Thyroid gland (tissue), 4 donors: Measurements from ENCODE around the gene FUNDC2. TPM values are rescaled to one million over a fixed set of nuclear protein-coding genes. Genes with fewer than 3 reads are reported as not detected.
"Not testable (repeated sequence)": the region's sequence is repeated elsewhere in the genome, so short reads cannot be mapped to it uniquely, and the experiment has no call there.

Source experiments
- DNase-seq, 2 donors: peaks; one replicate each; pipeline ENCODE4 v3.0.0-alpha.2; 2019
- H3K27ac ChIP-seq, 3 donors: fragments of 200-600 bp; sonication (generic); 1 replicate in 2 of 3; 2 replicates in 1 of 3; pipeline ENCODE4 v1.5.1; 2016 to 2019; ENCODE audit warnings: mild to moderate bottlenecking in 1 of 3, moderate library complexity in 1 of 3
- H3K27me3 ChIP-seq: fragments of 200-600 bp; sonication (generic); one replicate; pipeline ENCODE4 v1.5.1; 2019
- H3K36me3 ChIP-seq, 2 donors: fragments of 200-600 bp; sonication (generic); one replicate each; pipeline ENCODE4 v1.5.1; 2016 to 2019
- H3K4me1 ChIP-seq, 2 donors: fragments of 200-600 bp; sonication (generic); one replicate each; pipeline ENCODE4 v1.5.1; 2017 to 2019
- H3K4me3 ChIP-seq, 3 donors: fragments of 200-600 bp; sonication (generic); replicated peaks in 1 of 3; 1 replicate in 2 of 3; 2 replicates in 1 of 3; pipeline ENCODE4 v1.5.1; 2016; ENCODE audit warnings: mild to moderate bottlenecking in 1 of 3
- H3K9me3 ChIP-seq: fragments of 200-600 bp; sonication (generic); one replicate; pipeline ENCODE4 v1.5.1; 2017
- CTCF ChIP-seq, 6 experiments: fragments of 200-600 bp in 3 of 6; fragments of 450-650 bp in 3 of 6; sonication (generic) in 3 of 6; IDR thresholded peaks; one replicate each; pipeline ENCODE4 v1.5.1; 2016 to 2019; ENCODE audit warnings: antibody characterized with exemption in 6 of 6, mild to moderate bottlenecking in 2 of 6, inconsistent platforms in 1 of 6, moderate library complexity in 1 of 6
- POLR2A ChIP-seq, 2 donors: fragments of 450-650 bp; IDR thresholded peaks; one replicate each; pipeline ENCODE4 v1.6.1; 2017; ENCODE audit warnings: antibody characterized with exemption in 2 of 2, mild to moderate bottlenecking in 2 of 2, moderate library complexity in 1 of 2
- WGBS, 2 donors: methylation state at CpG; one replicate each; pipeline ENCODE4 v1.1.5; 2017; 5-methylcytosine and 5-hydroxymethylcytosine counted together
- intact Hi-C: fragments of 100-400 bp; cut with DNase I; formaldehyde crosslinking; loops from one replicate; pipeline ENCODE4 v1.15.1; 2023
- total RNA-seq, 4 donors: library from RNA; depleted of rRNA; stranded (reverse); fragments of >200 nt; gene quantifications; one replicate each; pipeline ENCODE4 v1.2.3, GENCODE V29; 2016

Gene FUNDC2
- total RNA-seq, 4 donors from 2014 or later, result 50.7 to 78.5 (median 69.0) TPM

- H3K4me3 ChIP-seq, DNase-seq, H3K27me3 ChIP-seq, H3K36me3 ChIP-seq, H3K27ac ChIP-seq, H3K4me1 ChIP-seq, H3K9me3 ChIP-seq, intact Hi-C loops: not testable (repeated sequence)
- 96 to 100% methylated on average over 3 of the region's 12 CpGs for WGBS, 2 donors
These were observed 18.1 kb upstream of the FUNDC2 start for GRCh38 chrX:155008578-155008977.

GRCh38 chrX:155009994-155010472 is 16.6 kb upstream of the FUNDC2 start:
- peak overlapping the region in 1 of 3 donors; percentile 49 for H3K27ac ChIP-seq
- no peaks in the 10 kb centered on the region for H3K36me3 ChIP-seq
- DNase-seq, result no peak
- no peak for TF ChIP-seq POLR2A (IDR thresholded peaks at IDR 0.05)
- TF ChIP-seq CTCF (IDR thresholded peaks at IDR 0.05), result no peak
- intact Hi-C loops, result no loop called here
- no peaks in the 10 kb centered on the region for H3K27me3 ChIP-seq
- H3K9me3 ChIP-seq, result no peaks in the 10 kb centered on the region
- no peaks in the 10 kb centered on the region for H3K4me1 ChIP-seq
- H3K4me3 ChIP-seq, result no peak overlapping the region
- 43 to 51% methylated on average over 3 of the region's 3 CpGs for WGBS, 2 donors

GRCh38 chrX:155020591-155020990 is 6.1 kb upstream of the FUNDC2 start:
- Histone ChIP-seq H3K27ac (no peak overlapping the region), H3K27me3 (no peaks in the 10 kb centered on the region), H3K4me1 (no peaks in the 10 kb centered on the region), H3K36me3 (no peaks in the 10 kb centered on the region), H3K4me3 (no peak overlapping the region), H3K9me3 (no peaks in the 10 kb centered on the region)
- TF ChIP-seq CTCF (IDR thresholded peaks at IDR 0.05) (no peak), POLR2A (IDR thresholded peaks at IDR 0.05) (no peak)
- intact Hi-C loops, result no loop called here
- WGBS, 2 donors, result 88 to 91% methylated on average over 3 of the region's 3 CpGs
- DNase-seq, result no peak

- H3K4me3 ChIP-seq, result no peak within 1 kb of the TSS
- H3K27ac ChIP-seq, result no peak within 1 kb of the TSS
- TF ChIP-seq CTCF (IDR thresholded peaks at IDR 0.05), result no peak
- TF ChIP-seq POLR2A (IDR thresholded peaks at IDR 0.05), result no peak
- intact Hi-C loops, result no loop called here
- DNase-seq, result no peak
- no peaks in the 10 kb centered on the region for H3K4me1 ChIP-seq
- H3K36me3 ChIP-seq, result no peaks in the 10 kb centered on the region
- 0 to 5% methylated on average over 1 of the region's 1 CpG for WGBS, 2 donors
- H3K9me3 ChIP-seq, result no peaks in the 10 kb centered on the region
- no peaks in the 10 kb centered on the region for H3K27me3 ChIP-seq
These were observed 4.1 kb upstream of the FUNDC2 start, which contains the start of gene F8 for GRCh38 chrX:155022585-155022984. Gene F8, minus strand, starts transcription at chrX:155022723. Its CDS starts 171 bp downstream, at chrX:155022552.

- Histone ChIP-seq H3K9me3 (no peaks in the 10 kb centered on the region), H3K4me3 (no peak overlapping the region), H3K36me3 (no peaks in the 10 kb centered on the region), H3K4me1 (no peaks in the 10 kb centered on the region), H3K27me3 (no peaks in the 10 kb centered on the region), H3K27ac (no peak overlapping the region)
- WGBS, 2 donors, result 84 to 91% methylated on average over 6 of the region's 6 CpGs
- intact Hi-C loops, result no loop called here
- TF ChIP-seq CTCF (IDR thresholded peaks at IDR 0.05), result no peak
- no peak for TF ChIP-seq POLR2A (IDR thresholded peaks at IDR 0.05)
- no peak for DNase-seq
These were observed 2.5 kb upstream of the FUNDC2 start for GRCh38 chrX:155023907-155024833.
